H4 (cell line): ENCODE measurements around the gene DMD. TPM values are rescaled to one million over a fixed set of nuclear protein-coding genes. Genes with fewer than 3 reads are reported as not detected.

Source experiments
- DNase-seq: peaks from one replicate; pipeline ENCODE4 v3.0.0-alpha.2; 2015; ENCODE audit warnings: low spot score
- total RNA-seq: library from RNA; depleted of rRNA; stranded (reverse); fragments of >200 nt; shearing (Covaris generic); gene quantifications from 2 replicates; pipeline ENCODE4 v1.2.3, GENCODE V29; 2014

Gene DMD
- total RNA-seq, 1 experiment from 2014 or later, result 13.3 TPM

- no peak for DNase-seq
Observed at GRCh38 chrX:31870267-31870666, 1341.1 kb downstream of the DMD start.

GRCh38 chrX:31860686-31861085 is 1350.7 kb downstream of the DMD start:
- DNase-seq, result no peak

- no peak for DNase-seq
Observed at GRCh38 chrX:31858915-31859314, 1352.4 kb downstream of the DMD start.

- DNase-seq, result no peak
Observed at GRCh38 chrX:31854716-31855115, 1356.6 kb downstream of the DMD start.

GRCh38 chrX:31851761-31852160 is 1359.6 kb downstream of the DMD start:
- no peak for DNase-seq

- DNase-seq, result no peak
Observed at GRCh38 chrX:31847773-31848172, 1363.6 kb downstream of the DMD start.

GRCh38 chrX:31845003-31845402 is 1366.3 kb downstream of the DMD start:
- peak; percentile 6 for DNase-seq

- no peak for DNase-seq
Observed at GRCh38 chrX:31838617-31839016, 1372.7 kb downstream of the DMD start.

- no peak for DNase-seq
Observed at GRCh38 chrX:31837445-31838049, 1373.8 kb downstream of the DMD start.

- DNase-seq, result peak; percentile 4
Observed at GRCh38 chrX:31836479-31836878, 1374.9 kb downstream of the DMD start.

- no peak for DNase-seq
Observed at GRCh38 chrX:31832263-31832662, 1379.1 kb downstream of the DMD start.

- DNase-seq, result no peak
Observed at GRCh38 chrX:31820430-31821210, 1390.7 kb downstream of the DMD start.

- DNase-seq, result no peak
Observed at GRCh38 chrX:31819455-31819854, 1391.9 kb downstream of the DMD start.

- no peak for DNase-seq
Observed at GRCh38 chrX:31811106-31811505, 1400.2 kb downstream of the DMD start.

GRCh38 chrX:31808357-31808756 is 1403.0 kb downstream of the DMD start:
- DNase-seq, result no peak

- no peak for DNase-seq
Observed at GRCh38 chrX:31807165-31807564, 1404.2 kb downstream of the DMD start.

- no peak for DNase-seq
Observed at GRCh38 chrX:31805781-31806180, 1405.6 kb downstream of the DMD start.

- no peak for DNase-seq
Observed at GRCh38 chrX:31800219-31800618, 1411.1 kb downstream of the DMD start.

GRCh38 chrX:31796624-31797023 is 1414.7 kb downstream of the DMD start:
- no peak for DNase-seq

GRCh38 chrX:31747411-31747810 is 1463.9 kb downstream of the DMD start:
- DNase-seq, result no peak

GRCh38 chrX:31743004-31743403 is 1468.3 kb downstream of the DMD start:
- no peak for DNase-seq

GRCh38 chrX:31717474-31717873 is 1493.9 kb downstream of the DMD start:
- no peak for DNase-seq

GRCh38 chrX:31715675-31716074 is 1495.7 kb downstream of the DMD start:
- peak; percentile 30 for DNase-seq

- no peak for DNase-seq
Observed at GRCh38 chrX:31714797-31715196, 1496.6 kb downstream of the DMD start.
